Tongue (tissue), 2 donors: ENCODE data around the gene CENPB. TPM values are rescaled to one million over a fixed set of nuclear protein-coding genes. Genes with fewer than 3 reads are reported as not detected.

Experiments
- DNase-seq: peaks from one replicate; pipeline ENCODE4 v3.0.0-alpha.2; 2015
- total RNA-seq: library from RNA; depleted of rRNA; stranded (reverse); fragments of >200 nt; gene quantifications from one replicate; pipeline ENCODE4 v1.2.3, GENCODE V29; 2014

Gene CENPB
- total RNA-seq, 1 donor from 2014 or later: 61.1 TPM

DNA sequence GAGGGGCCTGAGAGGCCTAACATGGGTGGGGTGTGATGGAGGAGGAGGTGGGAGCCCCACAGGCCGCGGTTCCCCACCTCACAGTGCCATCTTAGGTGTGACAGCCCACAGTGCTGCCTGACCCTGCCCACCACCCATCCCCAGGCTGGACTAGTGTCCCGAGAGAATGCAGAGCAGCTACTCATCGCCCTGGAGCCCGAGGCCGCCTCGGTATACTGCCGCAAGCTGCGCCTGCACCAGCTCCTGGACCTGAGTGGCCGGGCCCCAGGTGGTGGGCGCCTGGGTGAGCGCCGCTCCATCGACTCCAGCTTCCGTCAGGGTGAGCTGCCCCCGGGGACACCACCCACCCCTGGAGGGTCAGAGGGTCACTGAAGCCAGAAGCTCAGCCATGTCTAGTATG lies 38.5 kb downstream of the CENPB start:
- no peak for DNase-seq

DNA sequence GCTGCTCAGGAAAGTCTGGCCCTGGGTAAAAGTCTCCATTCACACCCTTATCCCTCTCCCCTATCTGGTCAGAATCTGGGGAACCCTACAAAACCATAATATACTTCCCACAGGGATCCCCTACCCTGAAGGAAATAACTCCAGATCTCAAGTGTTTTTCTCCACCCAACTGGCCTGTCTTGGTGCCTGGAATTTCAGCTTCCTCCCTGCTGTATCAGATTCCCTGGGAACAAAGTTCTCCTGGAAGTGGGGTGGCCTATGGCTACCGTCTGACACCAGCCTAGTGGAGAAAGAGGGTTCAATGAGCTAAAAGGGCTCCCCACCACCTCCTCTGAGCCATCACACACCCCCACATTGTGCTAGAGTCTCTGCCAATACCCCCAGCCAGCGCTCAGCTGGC lies 39.1 kb downstream of the CENPB start:
- no peak for DNase-seq

DNA sequence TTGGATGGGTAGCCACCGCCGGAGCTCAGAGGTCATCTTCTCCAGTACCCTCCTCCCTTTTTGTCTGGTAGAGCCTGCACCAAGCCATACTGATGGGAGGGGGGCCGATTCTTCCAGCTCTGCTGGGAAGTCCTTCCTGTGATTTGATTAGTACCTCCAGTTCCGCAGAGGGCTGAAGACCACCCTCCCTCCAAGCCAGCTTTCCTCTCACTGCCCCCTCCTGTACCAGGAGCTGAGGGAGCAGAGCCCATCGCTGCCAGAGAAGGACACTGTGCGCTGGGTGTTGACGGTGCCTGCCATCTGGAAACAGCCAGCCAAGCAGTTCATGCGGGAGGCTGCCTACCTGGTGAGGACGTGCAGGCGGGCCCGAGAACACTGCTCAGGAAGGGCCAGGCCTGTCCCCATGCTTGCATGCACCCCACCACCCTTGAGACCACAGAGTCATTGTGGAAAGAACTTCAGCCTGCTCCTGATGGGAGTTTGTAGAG lies 40.8 kb downstream of the CENPB start:
- DNase-seq: no peak

DNA sequence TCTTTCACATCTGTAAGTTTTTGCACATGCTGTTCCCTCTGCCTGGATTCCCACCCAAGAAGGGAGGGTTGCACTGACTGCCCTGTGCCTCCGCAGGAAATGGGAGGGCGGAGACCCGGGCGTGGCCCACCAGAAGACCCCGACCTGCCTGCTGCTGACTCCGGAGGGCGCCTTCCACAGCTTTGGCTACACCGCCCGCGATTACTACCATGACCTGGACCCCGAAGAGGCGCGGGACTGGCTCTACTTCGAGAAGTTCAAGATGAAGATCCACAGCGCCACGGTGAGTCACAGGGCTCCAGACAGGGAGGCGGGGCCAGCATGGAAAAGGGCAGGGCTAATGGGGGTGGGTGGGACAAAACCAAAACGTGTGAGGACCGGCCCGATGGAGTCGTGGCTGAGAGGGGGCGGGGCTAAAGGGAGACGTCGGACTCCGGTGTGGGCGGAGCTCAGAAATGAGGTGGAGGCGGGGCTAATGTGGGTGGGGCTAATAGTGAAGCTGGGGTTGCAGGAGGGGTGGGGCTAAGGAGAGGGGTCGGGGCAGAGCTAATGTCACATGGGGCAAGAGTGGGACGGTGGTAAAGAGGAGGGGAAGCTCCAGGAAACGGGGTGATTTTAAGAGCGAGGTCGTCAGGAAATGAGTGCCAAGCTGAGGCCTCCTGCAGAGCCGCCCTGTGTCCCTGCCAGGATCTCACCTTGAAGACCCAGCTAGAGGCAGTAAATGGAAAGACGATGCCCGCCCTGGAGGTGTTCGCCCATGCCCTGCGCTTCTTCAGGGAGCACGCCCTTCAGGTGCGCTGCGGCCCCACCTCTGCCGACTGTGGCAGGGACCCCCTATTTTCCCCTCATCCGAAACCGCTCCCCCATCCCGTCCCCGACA lies 41.5 kb downstream of the CENPB start:
- peak; percentile 67 for DNase-seq

DNA sequence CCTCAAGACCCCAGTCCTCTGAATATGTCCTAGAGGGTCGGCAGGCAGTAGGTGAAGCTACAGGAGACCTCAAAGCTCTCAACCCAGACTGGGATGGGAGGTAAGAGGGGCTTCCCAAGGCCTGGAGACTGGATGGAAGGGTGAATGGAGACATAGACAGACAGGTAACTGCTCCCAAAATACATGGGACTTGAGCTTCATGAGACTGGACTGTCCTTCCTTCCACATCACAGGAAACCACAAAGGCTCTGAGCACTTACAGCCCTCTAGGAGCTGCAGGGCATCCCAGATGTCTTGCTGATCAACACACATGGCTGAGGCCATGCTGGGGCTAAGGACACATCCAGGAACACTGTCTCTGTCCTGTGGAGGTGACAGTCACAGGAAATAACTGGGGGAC lies 42.5 kb downstream of the CENPB start:
- no peak for DNase-seq

DNA sequence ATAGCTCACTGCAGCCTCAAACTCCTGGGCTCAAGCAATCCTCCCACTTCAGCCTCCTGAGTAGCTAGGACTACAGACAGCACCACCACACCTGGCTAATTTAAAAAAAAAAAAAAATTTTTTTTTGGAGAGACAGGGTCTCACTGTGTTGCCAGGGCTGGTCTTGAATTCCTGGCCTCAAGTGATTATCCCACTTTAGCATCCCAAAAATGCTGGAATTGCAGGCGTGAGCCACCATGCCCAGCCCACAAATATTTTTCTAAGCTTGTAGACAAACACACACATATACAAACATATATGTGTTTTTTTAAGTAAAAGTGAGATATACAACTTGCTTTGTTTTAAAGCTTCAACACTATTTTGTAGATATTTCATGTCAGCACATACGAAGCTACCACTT lies 43.3 kb downstream of the CENPB start:
- no peak for DNase-seq

DNA sequence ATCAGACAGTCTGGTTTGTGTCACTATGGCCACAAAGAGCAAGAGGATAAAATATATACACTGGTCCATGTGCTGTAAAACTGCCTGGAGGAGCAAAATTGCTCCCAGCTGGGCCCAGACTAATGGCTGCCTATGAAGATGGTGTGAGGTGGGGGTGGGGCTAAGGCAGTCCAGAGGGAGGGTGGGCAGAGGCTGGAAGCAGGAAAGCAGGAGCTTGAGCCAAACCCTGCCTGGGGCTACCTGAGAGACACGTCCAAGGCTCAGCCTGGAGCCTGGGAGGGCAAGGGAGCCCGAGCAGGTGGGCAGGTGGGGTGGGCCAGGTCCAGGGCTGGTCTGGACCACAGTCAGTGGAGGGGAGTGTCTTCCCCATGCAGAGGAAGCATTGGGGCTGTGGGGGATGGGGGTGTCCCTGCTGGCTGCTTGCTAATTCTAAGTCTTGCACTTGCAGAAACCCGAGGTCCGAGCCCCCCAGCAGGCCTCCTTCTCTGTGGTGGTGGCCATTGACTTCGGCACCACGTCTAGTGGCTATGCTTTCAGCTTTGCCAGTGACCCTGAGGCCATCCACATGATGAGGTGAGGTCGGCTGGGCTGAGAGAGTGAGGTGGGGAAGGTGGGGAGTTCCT lies 44.6 kb downstream of the CENPB start:
- DNase-seq: no peak

DNA sequence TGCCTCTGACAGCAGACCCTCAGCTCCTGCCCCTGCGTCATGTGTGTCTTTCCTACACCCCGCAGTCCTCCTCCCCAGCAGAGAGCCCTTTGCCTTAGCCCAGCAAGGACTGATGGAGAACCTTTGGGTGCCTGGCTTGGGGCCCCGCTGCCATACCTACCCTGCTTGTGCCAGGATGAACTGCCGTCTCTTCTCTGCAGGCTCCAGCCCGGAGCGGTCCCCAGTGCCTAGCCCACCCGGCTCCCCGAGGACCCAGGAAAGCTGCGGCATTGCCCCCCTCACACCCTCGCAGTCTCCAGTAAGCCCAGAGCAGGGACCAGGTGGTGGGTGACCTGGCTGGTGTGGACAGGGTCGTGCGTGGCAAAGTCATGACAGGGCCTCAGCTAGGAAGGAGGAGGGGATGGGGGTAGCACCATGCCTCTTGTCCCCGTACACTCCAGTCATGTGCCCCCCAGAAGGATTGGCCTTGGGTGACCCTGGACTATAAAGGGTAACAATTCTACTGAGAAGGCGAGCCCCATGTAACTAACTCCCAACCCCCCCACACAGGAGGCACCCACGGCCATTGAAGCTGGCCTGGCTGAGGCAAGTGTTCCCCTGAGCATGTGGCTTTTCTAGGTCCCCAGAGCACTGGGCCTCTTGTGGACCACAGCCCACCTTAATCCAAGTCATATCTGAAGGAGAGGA lies 45.8 kb downstream of the CENPB start:
- no peak for DNase-seq

DNA sequence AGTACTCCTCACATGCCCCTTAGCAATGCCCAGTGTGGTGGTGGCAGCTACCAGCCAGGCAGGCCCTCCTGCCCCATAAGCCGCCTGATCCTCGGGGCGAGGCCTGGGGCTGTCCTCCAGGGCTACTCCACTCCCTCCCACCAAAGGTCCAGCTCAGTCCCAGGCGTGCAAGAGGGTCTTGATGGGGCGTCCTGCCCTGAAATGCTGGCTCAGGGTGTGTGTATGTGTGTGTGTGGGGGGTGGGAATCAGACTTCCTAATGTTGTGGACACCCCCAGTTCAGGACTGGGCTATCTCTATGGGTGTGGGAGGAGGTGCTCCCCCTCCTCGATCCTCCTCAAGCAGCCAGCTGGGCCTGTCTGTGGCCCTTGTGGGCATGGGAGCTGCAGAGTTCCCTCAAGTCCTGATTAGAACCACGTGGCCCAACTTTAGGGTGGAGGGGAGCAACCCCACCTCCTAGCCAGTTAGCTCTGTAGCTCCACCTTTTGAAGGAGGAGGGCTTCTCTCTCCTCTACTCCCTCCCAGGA lies 46.6 kb downstream of the CENPB start:
- no peak for DNase-seq

DNA sequence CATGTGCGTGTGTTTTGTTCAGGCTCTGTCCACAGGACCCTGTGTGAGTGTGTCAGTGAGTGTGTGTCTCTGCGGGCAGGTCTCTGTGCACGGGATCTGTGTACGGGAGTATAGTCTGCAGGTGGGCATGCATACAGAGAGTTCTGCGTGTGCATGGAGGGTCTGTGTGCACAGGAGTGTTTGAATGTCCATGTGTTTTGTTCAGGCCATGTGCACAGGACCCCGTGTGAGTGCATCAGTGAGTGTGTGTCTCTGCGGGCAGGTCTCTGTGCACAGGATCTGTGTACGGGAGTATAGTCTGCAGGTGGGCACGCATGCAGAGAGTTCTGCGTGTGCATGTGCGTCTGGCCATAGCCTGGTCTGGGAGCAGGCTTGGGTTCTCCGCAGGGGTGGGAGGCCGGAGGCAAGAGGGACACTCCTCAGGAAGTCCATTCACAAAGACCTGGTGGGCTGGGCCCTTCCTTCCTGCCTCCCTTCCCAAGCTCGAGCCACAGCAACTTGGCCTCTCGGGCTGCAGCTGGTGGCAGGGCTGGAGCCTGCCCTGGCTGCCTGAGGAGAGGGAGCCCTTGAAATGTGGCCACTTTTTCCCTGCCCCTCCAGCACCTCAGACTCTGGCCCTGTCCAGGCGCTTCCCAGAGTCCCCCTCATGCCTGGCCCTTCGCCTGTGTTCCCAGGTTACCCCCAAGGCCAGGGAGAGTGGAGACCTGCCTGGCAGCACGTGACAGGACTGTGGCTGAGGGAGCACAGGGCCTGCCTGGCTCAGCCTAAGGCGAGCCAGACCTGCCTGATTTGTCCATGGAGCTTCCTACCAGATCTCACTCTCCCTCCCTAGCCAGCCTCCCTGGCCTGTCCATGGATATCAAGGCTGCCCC lies 47.2 kb downstream of the CENPB start:
- no peak for DNase-seq

DNA sequence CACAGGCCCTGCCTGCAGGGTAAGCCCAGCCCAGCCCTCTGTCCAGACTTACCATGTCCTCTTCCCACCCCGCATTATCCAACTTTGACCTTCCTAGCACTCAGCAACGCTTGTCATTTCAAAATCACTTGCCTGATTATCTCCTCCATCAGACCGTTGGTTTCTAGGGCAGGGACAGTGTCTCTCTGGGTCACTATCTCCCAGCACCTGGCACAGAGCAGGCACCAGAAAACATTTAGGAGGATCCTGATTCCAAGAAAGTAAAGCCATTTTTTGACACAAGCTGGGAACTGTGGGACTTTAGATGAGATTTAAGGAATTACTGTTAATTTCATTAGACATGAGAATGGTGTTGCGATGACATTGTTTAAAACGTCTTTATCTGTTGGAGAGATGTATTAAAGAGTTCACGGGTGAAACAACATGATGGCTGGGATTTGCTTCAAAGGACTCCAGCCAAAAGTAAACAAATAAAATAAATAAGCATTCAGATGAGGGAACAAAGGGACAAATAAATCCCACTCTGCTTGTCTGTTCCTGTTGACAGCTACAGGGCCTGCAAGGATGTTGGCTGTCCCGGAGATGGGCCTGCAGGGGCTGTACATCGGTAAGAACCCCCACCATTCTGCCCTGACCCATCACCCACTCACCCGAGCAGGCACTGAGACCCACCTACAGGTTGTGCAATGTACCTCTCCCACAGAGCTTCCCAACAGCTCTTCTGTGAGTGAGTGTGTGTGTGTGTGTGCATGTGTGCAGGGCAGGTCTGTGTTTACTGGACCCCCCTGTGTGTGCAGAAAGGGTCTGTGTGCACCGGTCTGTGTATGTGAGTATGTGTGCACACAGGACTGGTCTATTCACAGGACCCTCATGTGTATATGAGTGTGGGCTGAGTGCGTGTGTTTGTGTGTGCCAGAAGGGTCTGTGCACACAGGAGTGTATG lies 48.2 kb downstream of the CENPB start:
- no peak for DNase-seq

DNA sequence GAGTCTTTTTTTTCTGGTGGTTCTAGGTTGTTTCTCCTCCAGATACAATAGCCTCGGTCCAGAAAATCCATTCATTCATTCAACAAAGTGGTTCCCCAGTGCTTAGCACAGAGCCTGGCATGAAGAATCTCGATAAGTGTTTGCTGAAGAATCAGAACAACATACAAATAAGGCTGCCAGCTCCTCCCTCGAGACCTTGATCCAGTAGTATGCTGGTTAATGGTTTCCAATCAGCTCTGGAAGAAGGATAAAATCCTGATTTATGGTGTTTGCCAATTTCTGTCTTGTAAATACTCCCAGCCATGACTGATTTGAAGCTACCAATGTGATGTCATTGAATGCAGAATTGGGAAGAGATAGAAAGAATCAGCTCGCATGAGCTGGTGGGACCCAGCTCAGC lies 50.8 kb downstream of the CENPB start:
- DNase-seq: no peak

DNA sequence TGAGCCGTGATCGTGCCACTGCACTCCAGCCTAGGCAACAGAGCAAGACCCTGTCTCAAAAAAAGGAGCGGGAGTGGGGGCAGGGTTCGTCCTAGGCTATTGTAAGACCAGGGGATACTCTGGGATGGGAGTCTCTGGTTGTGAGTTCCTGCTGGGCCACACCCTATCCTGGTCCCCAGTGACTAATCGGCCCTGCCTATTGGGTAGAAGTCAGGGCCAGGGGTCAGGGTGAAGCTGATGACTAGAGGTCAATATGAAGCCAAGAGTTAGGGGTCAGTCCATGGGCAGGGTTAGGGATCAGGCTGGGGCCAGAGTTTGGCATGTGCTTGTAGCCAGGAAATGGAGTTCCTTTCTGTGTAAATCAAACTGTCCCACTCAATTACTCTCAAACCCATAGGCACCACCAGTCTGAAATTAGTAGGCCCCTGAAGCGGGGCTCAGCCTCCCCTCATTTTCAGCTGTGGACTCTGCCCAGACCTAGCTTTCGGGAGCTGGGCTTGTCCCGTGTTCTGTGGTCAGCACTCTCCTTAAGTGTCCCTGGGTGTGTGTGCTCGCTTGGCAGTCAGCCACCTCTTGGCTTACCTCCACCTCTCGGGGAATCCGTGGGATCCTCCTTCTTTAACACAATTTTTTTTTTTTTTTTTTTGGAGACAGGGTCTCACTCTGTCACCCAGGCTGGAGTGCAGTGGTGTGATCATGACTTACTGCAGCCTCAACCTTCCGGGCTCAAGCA lies 52.3 kb downstream of the CENPB start:
- no peak for DNase-seq

Other genes with a start within 250 kb of the CENPB start
- gene GFRA4, start 123.3 kb downstream of the CENPB start, total RNA-seq: not detected
- 52.6 TPM for gene ADAM33, start 104.7 kb downstream of the CENPB start, total RNA-seq
- gene SIGLEC1, start 74.1 kb downstream of the CENPB start, total RNA-seq: 2.2 TPM
- 26.7 TPM for gene HSPA12B, start 54.1 kb downstream of the CENPB start, total RNA-seq
- gene ADISSP, start 19.0 kb downstream of the CENPB start, total RNA-seq: 13.5 TPM
- not detected for gene SPEF1, start 5.3 kb downstream of the CENPB start, total RNA-seq
- 52.3 TPM for gene CDC25B, start 9.6 kb upstream of the CENPB start, total RNA-seq
- 18.0 TPM for gene AP5S1, start 33.8 kb upstream of the CENPB start, total RNA-seq
- 21.4 TPM for gene MAVS, start 60.1 kb upstream of the CENPB start, total RNA-seq
- 61.4 TPM for gene PANK2, start 102.6 kb upstream of the CENPB start, total RNA-seq
- gene RNF24, start 228.8 kb upstream of the CENPB start, total RNA-seq: 20.7 TPM